Glutamatergic neuron (in vitro differentiated cells): ENCODE results near the gene SLC38A5. TPM values are rescaled to one million over a fixed set of nuclear protein-coding genes. Genes with fewer than 3 reads are reported as not detected.
A peak's percentile ranks its signal among the peaks of the same experiment; 100 is the strongest.

Experiments
- DNase-seq: peaks from one replicate; pipeline ENCODE4 v3.0.0; 2022
- H3K27ac Mint-ChIP-seq: one replicate; pipeline ENCODE4 v1.8.0; 2020; ENCODE audit warnings: mild to moderate bottlenecking, mixed read lengths, inconsistent platforms; ENCODE audit not compliant: unreplicated experiment
- H3K27me3 Mint-ChIP-seq: one replicate; pipeline ENCODE4 v1.8.0; 2020; ENCODE audit warnings: mild to moderate bottlenecking, moderate library complexity, mixed read lengths, inconsistent platforms; ENCODE audit not compliant: unreplicated experiment
- H3K36me3 Mint-ChIP-seq: one replicate; pipeline ENCODE4 v1.8.0; 2020; ENCODE audit warnings: mild to moderate bottlenecking, mixed read lengths, inconsistent platforms; ENCODE audit not compliant: unreplicated experiment
- H3K4me1 Mint-ChIP-seq: one replicate; pipeline ENCODE4 v1.8.0; 2020; ENCODE audit warnings: mild to moderate bottlenecking, low read depth, mixed read lengths, inconsistent platforms; ENCODE audit not compliant: unreplicated experiment
- H3K4me3 Mint-ChIP-seq: one replicate; pipeline ENCODE4 v1.8.0; 2020; ENCODE audit warnings: mild to moderate bottlenecking, mixed read lengths, inconsistent platforms; ENCODE audit not compliant: unreplicated experiment
- H3K9me3 Mint-ChIP-seq: one replicate; pipeline ENCODE4 v1.8.0; 2020; ENCODE audit warnings: mild to moderate bottlenecking, moderate library complexity, mixed read lengths, inconsistent platforms; ENCODE audit not compliant: unreplicated experiment
- total RNA-seq: library from RNA; stranded (reverse); fragmentation: NEBNext Ultra II Directional; extraction: Animal tissue kit (Norgen Biotek cat#: 25700); gene quantifications from one replicate; pipeline ENCODE4 v1.2.1, GENCODE V29; 2021; ENCODE audit not compliant: unreplicated experiment
- TF ChIP-seq, protein P1 (sequence below): fragments of 200-600 bp; sonication (generic); IDR thresholded peaks from one replicate; pipeline ENCODE4 v1.5.0; 2021; ENCODE audit not compliant: partially characterized antibody, unreplicated experiment

SLC38A5 gene
- total RNA-seq, 1 donor from 2014 or later = 136 TPM

DNA sequence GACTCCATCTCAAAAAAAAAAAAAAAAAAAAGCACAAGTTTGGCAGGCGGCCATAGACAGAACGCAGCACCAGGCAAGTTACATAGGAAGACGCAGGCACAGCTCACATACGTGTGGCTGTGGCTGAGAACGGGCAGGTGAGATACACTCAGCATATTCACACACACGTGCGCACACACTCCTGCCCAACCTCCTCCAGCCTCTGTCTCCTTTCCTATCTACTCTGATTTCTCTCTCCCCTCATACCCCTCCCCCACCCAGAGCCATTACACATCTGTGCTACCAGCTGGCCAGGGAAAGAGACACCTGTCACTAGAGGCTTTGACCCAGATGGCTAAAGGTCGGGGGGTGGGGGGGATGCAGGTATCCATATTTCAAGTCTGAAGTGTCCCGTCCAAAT is 2.2 kb upstream of the SLC38A5 start:
- TF ChIP-seq, protein P1, sequence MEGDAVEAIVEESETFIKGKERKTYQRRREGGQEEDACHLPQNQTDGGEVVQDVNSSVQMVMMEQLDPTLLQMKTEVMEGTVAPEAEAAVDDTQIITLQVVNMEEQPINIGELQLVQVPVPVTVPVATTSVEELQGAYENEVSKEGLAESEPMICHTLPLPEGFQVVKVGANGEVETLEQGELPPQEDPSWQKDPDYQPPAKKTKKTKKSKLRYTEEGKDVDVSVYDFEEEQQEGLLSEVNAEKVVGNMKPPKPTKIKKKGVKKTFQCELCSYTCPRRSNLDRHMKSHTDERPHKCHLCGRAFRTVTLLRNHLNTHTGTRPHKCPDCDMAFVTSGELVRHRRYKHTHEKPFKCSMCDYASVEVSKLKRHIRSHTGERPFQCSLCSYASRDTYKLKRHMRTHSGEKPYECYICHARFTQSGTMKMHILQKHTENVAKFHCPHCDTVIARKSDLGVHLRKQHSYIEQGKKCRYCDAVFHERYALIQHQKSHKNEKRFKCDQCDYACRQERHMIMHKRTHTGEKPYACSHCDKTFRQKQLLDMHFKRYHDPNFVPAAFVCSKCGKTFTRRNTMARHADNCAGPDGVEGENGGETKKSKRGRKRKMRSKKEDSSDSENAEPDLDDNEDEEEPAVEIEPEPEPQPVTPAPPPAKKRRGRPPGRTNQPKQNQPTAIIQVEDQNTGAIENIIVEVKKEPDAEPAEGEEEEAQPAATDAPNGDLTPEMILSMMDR = no peak
- H3K27me3 Mint-ChIP-seq = peaks cover 16% of the 10 kb centered on the region
- peaks cover 25% of the 10 kb centered on the region for H3K9me3 Mint-ChIP-seq
- DNase-seq = no peak
- H3K4me1 Mint-ChIP-seq = peaks cover 39% of the 10 kb centered on the region
- peak overlapping the region; percentile 77 for H3K4me3 Mint-ChIP-seq
- peak overlapping the region; percentile 98 for H3K27ac Mint-ChIP-seq
- H3K36me3 Mint-ChIP-seq = no peaks in the 10 kb centered on the region

DNA sequence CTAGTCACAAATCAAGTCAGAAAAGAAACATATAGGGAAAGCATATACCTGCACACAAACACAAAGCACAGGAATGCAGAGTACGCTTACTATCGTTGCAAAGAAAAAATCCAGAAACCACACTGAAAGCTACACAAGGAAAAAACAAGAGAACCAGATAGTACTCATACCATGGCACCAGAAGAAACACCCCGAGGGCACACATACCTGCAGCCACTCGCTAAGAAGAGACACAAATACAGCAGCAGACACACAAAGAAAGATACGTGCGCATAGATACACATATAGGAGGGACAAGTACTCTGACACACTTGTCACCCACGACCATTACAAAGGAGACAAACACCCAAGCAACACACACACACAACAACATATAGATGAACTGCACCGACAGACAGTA is 1.4 kb upstream of the SLC38A5 start:
- TF ChIP-seq, protein P1 = no peak
- peaks cover 18% of the 10 kb centered on the region for H3K27me3 Mint-ChIP-seq
- no peaks in the 10 kb centered on the region for H3K36me3 Mint-ChIP-seq
- peaks cover 33% of the 10 kb centered on the region for H3K4me1 Mint-ChIP-seq
- no peak for DNase-seq
- peak overlapping the region; percentile 81 for H3K4me3 Mint-ChIP-seq
- H3K27ac Mint-ChIP-seq = peak overlapping the region; percentile 98
- peaks cover 19% of the 10 kb centered on the region for H3K9me3 Mint-ChIP-seq

DNA sequence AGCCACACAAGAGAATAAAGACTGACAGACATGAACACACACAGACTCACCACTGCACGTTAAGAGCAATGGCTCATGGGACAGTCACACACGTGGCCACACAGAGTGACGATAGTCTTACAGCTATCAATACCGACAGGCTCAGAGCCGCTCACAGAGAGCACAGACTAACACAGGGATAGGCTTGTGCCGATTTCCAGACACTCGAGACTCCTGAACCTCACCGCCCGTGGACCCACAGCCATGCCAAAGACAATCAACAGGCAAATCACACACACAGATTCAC is 716 bp upstream of the SLC38A5 start:
- peaks cover 19% of the 10 kb centered on the region for H3K9me3 Mint-ChIP-seq
- H3K36me3 Mint-ChIP-seq = no peaks in the 10 kb centered on the region
- TF ChIP-seq, protein P1 = no peak
- H3K27me3 Mint-ChIP-seq = peaks cover 18% of the 10 kb centered on the region
- H3K4me3 Mint-ChIP-seq = no peak overlapping the region
- peak overlapping the region; percentile 98 for H3K27ac Mint-ChIP-seq
- no peak for DNase-seq
- peaks cover 33% of the 10 kb centered on the region for H3K4me1 Mint-ChIP-seq

DNA sequence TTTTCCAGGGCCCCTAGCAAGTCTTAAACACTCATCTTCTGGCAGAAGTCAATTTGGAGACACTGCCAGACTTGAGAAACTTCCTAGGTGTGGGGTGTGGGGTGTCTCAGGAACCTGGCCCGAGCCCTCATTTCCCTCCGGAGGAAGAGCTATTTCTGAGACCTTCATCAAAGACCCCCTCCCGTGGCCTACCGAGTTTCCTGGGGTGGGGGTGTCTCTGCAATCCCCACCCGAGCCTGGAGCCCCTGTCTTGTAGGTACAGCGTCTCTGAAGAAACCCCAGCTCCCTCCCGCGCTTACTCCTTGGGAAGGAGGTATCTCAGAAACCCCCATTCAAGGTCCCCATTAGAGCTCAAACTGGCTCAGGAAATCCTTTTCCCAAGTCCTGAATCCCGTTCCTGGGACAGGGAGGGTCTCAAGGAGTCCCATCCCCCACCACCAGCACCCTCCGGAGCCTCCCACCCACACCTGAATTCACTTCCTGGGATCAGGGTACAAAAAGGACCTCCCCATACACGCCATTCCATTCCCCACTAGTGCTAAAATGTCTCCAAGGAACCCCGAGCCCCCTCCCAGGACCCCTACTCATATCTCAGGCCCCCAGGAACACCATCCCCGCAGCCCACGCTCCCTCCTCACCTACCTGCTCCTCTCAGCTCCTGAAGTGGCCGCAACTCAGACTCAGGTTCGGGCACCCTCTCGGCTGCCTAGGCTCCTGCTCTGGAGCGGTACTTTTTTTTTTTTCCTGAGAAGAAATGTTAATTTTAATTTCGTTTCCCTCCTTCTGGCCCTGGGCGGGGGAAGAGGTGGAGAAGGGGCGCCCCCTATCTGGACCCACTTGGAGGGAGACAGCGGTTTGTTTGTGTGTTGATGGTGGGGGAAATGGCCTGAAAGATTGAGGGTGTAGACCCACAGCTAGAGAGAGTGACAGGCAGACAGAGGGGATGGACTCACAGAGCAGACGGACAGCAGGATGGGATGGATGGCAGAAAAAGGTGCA is 1.1 kb downstream of the SLC38A5 start:
- TF ChIP-seq, protein P1 = no peak
- Mint-ChIP-seq H3K27me3 (peaks cover 18% of the 10 kb centered on the region), H3K4me1 (peaks cover 44% of the 10 kb centered on the region), H3K27ac (peak overlapping the region; percentile 97), H3K9me3 (peaks cover 23% of the 10 kb centered on the region), H3K4me3 (peak overlapping the region; percentile 98), H3K36me3 (no peaks in the 10 kb centered on the region)
- DNase-seq = peak; percentile 44

DNA sequence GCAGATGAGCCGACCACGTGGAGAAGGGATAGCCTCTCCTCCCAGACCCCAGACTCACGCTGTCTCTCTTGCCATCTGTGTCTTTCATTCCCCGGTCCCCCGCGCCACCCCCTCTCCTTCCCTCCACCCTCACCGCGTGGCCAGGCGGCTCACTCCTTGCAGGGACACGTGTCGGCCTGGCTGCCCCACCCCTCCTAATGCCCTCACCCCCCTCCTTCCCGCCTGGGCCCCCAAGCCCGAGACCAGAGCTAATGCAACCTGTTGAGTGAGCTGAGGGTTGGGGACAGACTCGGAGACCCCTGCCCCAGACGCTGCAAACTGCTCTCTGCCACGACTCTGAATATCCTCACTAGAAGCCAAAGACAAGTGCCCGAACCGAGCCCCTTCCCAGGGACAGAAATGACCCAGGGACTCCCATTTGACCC is 1.8 kb downstream of the SLC38A5 start:
- TF ChIP-seq, protein P1 = no peak
- Mint-ChIP-seq H3K4me3 (peak overlapping the region; percentile 98), H3K36me3 (no peaks in the 10 kb centered on the region), H3K4me1 (peaks cover 41% of the 10 kb centered on the region), H3K27me3 (peaks cover 18% of the 10 kb centered on the region), H3K27ac (peak overlapping the region; percentile 97), H3K9me3 (peaks cover 23% of the 10 kb centered on the region)
- peak; percentile 63 for DNase-seq
